Stimulated activated CD8-positive, alpha-beta memory T cell treated with anti-CD3 and anti-CD28 coated beads, Interleukin-15, amount 100 ng/mL, for 1 hour (primary cell): ENCODE data around the gene PKIB.

ENCODE experiments used
- DNase-seq: peaks from one replicate; pipeline ENCODE4 v3.0.0-alpha.2; 2020; ENCODE audit warnings: low read depth

The PKIB gene

GRCh38 chr6:122669418-122669817 lies 59.2 kb downstream of the PKIB start:
- DNase-seq, result no peak

GRCh38 chr6:122669868-122670267 lies 59.7 kb downstream of the PKIB start:
- no peak for DNase-seq

- DNase-seq, result no peak
These were observed 61.0 kb downstream of the PKIB start for GRCh38 chr6:122671251-122671650.

GRCh38 chr6:122673343-122673961 lies 63.2 kb downstream of the PKIB start:
- DNase-seq, result no peak

GRCh38 chr6:122676146-122676545 lies 65.9 kb downstream of the PKIB start:
- DNase-seq, result no peak

GRCh38 chr6:122676688-122677087 lies 66.5 kb downstream of the PKIB start:
- DNase-seq, result no peak

- no peak for DNase-seq
These were observed 67.2 kb downstream of the PKIB start for GRCh38 chr6:122677406-122677805.

- DNase-seq, result no peak
These were observed 68.6 kb downstream of the PKIB start for GRCh38 chr6:122678841-122679240.

GRCh38 chr6:122681705-122682104 lies 71.5 kb downstream of the PKIB start:
- no peak for DNase-seq

GRCh38 chr6:122683989-122684651 lies 73.9 kb downstream of the PKIB start:
- no peak for DNase-seq

- DNase-seq, result no peak
These were observed 82.0 kb downstream of the PKIB start for GRCh38 chr6:122692175-122692598.

GRCh38 chr6:122692807-122693580 lies 82.8 kb downstream of the PKIB start:
- DNase-seq, result no peak

GRCh38 chr6:122694075-122694474 lies 83.9 kb downstream of the PKIB start:
- no peak for DNase-seq

- no peak for DNase-seq
These were observed 84.4 kb downstream of the PKIB start for GRCh38 chr6:122694602-122695001.

- no peak for DNase-seq
These were observed 85.0 kb downstream of the PKIB start for GRCh38 chr6:122695188-122695587.

GRCh38 chr6:122696079-122696478 lies 85.9 kb downstream of the PKIB start:
- DNase-seq, result no peak

- DNase-seq, result no peak
These were observed 86.6 kb downstream of the PKIB start for GRCh38 chr6:122696853-122697252.

GRCh38 chr6:122697458-122697857 lies 87.3 kb downstream of the PKIB start:
- no peak for DNase-seq

GRCh38 chr6:122701666-122702065 lies 91.5 kb downstream of the PKIB start:
- no peak for DNase-seq

GRCh38 chr6:122702841-122703240 lies 92.6 kb downstream of the PKIB start:
- DNase-seq, result no peak

GRCh38 chr6:122704066-122704465 lies 93.9 kb downstream of the PKIB start:
- DNase-seq, result no peak

GRCh38 chr6:122709922-122710512 lies 99.8 kb downstream of the PKIB start:
- DNase-seq, result no peak
